Thyroid gland (tissue), 4 donors: ENCODE results near the gene EPHB4. TPM values are rescaled to one million over a fixed set of nuclear protein-coding genes. Genes with fewer than 3 reads are reported as not detected.

Experiments used
- DNase-seq, 2 donors: peaks; one replicate each; pipeline ENCODE4 v3.0.0-alpha.2; 2019
- H3K27ac ChIP-seq, 3 donors: fragments of 200-600 bp; sonication (generic); 1 replicate in 2 of 3; 2 replicates in 1 of 3; pipeline ENCODE4 v1.5.1; 2016 to 2019; ENCODE audit warnings: mild to moderate bottlenecking in 1 of 3, moderate library complexity in 1 of 3
- H3K27me3 ChIP-seq: fragments of 200-600 bp; sonication (generic); one replicate; pipeline ENCODE4 v1.5.1; 2019
- H3K36me3 ChIP-seq, 2 donors: fragments of 200-600 bp; sonication (generic); one replicate each; pipeline ENCODE4 v1.5.1; 2016 to 2019
- H3K4me1 ChIP-seq, 2 donors: fragments of 200-600 bp; sonication (generic); one replicate each; pipeline ENCODE4 v1.5.1; 2017 to 2019
- H3K4me3 ChIP-seq, 3 donors: fragments of 200-600 bp; sonication (generic); replicated peaks in 1 of 3; 1 replicate in 2 of 3; 2 replicates in 1 of 3; pipeline ENCODE4 v1.5.1; 2016; ENCODE audit warnings: mild to moderate bottlenecking in 1 of 3
- H3K9me3 ChIP-seq: fragments of 200-600 bp; sonication (generic); one replicate; pipeline ENCODE4 v1.5.1; 2017
- POLR2A ChIP-seq, 2 donors: fragments of 450-650 bp; IDR thresholded peaks; one replicate each; pipeline ENCODE4 v1.6.1; 2017; ENCODE audit warnings: antibody characterized with exemption in 2 of 2, mild to moderate bottlenecking in 2 of 2, moderate library complexity in 1 of 2
- WGBS, 2 donors: methylation state at CpG; one replicate each; pipeline ENCODE4 v1.1.5; 2017; 5-methylcytosine and 5-hydroxymethylcytosine counted together
- intact Hi-C: fragments of 100-400 bp; cut with DNase I; formaldehyde crosslinking; loops from one replicate; pipeline ENCODE4 v1.15.1; 2023
- total RNA-seq, 4 donors: library from RNA; depleted of rRNA; stranded (reverse); fragments of >200 nt; gene quantifications; one replicate each; pipeline ENCODE4 v1.2.3, GENCODE V29; 2016
- TF ChIP-seq, protein P1 (sequence below), 6 experiments: fragments of 200-600 bp in 3 of 6; fragments of 450-650 bp in 3 of 6; sonication (generic) in 3 of 6; IDR thresholded peaks; one replicate each; pipeline ENCODE4 v1.5.1; 2016 to 2019; ENCODE audit warnings: antibody characterized with exemption in 6 of 6, mild to moderate bottlenecking in 2 of 6, inconsistent platforms in 1 of 6, moderate library complexity in 1 of 6

Gene EPHB4
- total RNA-seq, 4 donors from 2014 or later: 27.9 to 38.0 (median 35.1) TPM

DNA sequence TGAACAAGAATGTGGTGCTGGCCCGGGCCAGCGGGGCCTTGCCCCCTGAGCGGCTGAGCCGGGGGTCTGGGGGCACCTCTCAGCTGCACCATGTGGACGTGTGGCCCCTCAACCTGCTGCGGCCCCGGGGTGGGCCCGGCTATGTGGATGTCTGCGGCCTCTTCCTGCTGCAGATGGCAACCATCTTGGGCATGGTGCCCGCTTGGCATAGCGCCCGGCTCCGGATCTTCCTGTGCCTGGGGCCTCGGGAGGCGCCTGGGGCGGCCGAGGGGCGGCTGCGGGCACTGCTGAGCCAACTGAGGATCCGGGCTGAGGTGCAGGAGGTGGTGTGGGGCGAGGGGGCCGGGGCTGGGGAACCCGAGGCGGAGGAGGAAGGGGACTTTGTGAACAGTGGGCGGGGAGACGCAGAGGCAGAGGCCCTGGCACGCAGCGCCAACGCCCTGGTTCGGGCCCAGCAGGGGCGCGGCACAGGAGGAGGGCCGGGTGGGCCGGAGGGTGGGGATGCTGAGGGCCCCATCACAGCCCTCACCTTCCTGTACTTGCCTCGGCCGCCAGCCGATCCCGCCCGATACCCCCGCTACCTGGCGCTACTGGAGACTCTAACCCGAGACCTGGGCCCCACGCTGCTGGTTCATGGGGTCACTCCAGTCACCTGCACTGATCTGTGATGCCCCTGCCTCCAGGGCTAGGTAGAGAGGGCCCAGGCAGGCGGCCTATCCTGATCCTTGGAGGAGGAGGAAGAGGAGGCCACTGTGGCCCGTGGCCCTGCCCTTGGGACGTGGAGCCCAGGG, 38.8 kb upstream of the EPHB4 start:
- Histone ChIP-seq H3K36me3 (peaks cover 1 to 14% of the 10 kb centered on the region in 2 donors), H3K4me3 (peak overlapping the region in 1 of 3 donors; percentile 72), H3K4me1 (peaks cover 14 to 26% of the 10 kb centered on the region in 2 donors), H3K27ac (peak overlapping the region; percentile 96 to 99 (median 96)), H3K27me3 (no peaks in the 10 kb centered on the region), H3K9me3 (no peaks in the 10 kb centered on the region)
- TF ChIP-seq, protein P1, sequence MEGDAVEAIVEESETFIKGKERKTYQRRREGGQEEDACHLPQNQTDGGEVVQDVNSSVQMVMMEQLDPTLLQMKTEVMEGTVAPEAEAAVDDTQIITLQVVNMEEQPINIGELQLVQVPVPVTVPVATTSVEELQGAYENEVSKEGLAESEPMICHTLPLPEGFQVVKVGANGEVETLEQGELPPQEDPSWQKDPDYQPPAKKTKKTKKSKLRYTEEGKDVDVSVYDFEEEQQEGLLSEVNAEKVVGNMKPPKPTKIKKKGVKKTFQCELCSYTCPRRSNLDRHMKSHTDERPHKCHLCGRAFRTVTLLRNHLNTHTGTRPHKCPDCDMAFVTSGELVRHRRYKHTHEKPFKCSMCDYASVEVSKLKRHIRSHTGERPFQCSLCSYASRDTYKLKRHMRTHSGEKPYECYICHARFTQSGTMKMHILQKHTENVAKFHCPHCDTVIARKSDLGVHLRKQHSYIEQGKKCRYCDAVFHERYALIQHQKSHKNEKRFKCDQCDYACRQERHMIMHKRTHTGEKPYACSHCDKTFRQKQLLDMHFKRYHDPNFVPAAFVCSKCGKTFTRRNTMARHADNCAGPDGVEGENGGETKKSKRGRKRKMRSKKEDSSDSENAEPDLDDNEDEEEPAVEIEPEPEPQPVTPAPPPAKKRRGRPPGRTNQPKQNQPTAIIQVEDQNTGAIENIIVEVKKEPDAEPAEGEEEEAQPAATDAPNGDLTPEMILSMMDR (IDR thresholded peaks at IDR 0.05): no peak
- no peak for TF ChIP-seq POLR2A (IDR thresholded peaks at IDR 0.05)
- 78 to 81% methylated on average over 23 to 36 of the region's 46 CpGs for WGBS, 2 donors
- intact Hi-C loops: no loop called here
- DNase-seq: peak; percentile 72 to 75

DNA sequence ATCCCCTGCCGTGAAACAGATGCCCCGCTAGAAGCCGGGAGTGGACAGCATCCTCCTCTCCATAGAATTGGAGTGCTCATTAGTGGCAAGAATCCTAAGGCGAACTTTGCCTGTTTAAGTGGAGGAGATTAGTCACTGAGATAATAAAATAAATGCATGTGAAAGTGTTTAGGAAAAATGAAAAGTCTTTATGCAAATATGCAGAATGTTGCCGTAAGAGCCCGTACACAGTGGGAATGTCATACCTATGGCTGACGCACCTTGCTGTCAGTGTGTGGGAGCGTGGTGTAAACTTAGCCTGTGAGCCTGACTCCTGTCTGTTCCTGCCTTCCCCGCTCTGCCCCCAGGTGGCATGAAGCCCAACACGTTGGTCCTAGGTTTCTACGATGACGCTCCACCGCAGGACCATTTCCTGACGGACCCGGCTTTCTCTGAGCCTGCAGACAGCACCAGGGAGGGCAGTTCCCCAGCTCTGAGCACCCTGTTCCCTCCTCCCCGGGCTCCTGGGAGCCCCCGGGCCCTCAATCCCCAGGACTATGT, 38.1 kb upstream of the EPHB4 start:
- DNase-seq: no peak
- Histone ChIP-seq H3K9me3 (no peaks in the 10 kb centered on the region), H3K27ac (peak overlapping the region in 2 of 3 donors; percentile 5 to 96), H3K36me3 (peaks cover 0 to 7% of the 10 kb centered on the region in 2 donors), H3K4me1 (peaks cover 14 to 26% of the 10 kb centered on the region in 2 donors), H3K27me3 (no peaks in the 10 kb centered on the region), H3K4me3 (no peak overlapping the region)
- 86 to 91% methylated on average over 10 to 16 of the region's 17 CpGs for WGBS, 2 donors
- TF ChIP-seq, protein P1 (IDR thresholded peaks at IDR 0.05): no peak
- TF ChIP-seq POLR2A (IDR thresholded peaks at IDR 0.05): no peak
- intact Hi-C loops: no loop called here

DNA sequence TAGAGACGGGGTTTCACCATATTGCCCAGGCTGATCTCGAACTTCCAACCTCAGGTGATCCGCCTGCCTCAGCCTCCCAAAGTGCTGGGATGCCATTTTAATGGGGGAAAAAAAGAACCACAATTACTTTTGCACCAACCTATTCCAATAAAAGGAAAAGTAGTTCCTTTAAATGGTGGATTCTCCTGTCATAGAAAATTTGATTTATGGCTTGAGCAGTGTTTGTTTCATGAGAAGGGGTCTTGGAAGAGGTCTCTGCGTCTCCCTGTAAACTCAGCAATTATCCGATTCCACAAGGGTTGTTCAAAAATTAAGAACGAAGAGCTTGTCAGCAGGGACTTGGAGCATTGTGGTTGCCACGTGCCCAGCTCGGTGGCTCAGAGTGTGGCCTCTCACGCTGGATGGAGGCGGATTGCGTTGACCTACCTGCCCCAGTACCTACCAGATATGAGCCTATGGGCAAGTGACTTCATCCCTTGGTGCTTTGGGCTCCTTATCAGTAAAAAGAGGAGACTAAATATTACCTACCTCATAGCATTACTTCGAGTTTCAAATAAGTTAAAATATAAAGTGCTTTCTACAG, 37.0 kb upstream of the EPHB4 start:
- intact Hi-C loops: no loop called here
- Histone ChIP-seq H3K27me3 (no peaks in the 10 kb centered on the region), H3K36me3 (peaks cover 0 to 5% of the 10 kb centered on the region in 2 donors), H3K4me1 (peaks cover 14 to 26% of the 10 kb centered on the region in 2 donors), H3K9me3 (no peaks in the 10 kb centered on the region), H3K27ac (no peak overlapping the region), H3K4me3 (no peak overlapping the region)
- TF ChIP-seq, protein P1 (IDR thresholded peaks at IDR 0.05): no peak
- no peak for TF ChIP-seq POLR2A (IDR thresholded peaks at IDR 0.05)
- no peak for DNase-seq
- WGBS, 2 donors: 90% methylated on average over 12 of the region's 12 CpGs

DNA sequence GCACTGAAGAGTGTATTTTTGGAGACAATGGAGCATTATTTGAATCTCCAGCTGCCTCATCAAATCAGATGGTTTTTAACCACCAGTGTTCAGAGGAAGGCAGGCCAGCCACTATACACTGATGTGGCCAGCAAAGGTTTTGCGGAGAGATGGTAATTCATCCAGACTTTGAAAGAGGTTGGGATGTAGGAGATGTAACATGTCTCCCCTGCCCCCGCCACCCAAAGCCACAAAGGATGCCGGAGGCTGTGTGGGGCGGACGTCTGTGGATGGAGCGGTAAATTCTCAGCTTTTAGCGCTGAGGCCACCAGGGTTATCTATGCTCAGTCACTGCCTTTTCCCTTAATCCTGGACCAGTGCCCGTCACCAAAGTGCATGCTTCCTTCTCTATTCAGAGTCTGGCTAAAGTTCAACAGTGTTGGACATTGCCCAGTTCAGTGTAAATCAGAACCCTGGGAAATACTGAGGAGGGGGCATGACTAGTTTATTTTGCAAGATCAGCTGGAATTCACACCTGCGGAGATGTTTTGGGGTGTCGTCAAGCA, 36.2 kb upstream of the EPHB4 start:
- peaks cover 11 to 19% of the 10 kb centered on the region in 2 donors for H3K4me1 ChIP-seq
- H3K9me3 ChIP-seq: no peaks in the 10 kb centered on the region
- intact Hi-C loops: no loop called here
- 69 to 73% methylated on average over 10 of the region's 10 CpGs for WGBS, 2 donors
- no peak for DNase-seq
- H3K4me3 ChIP-seq: no peak overlapping the region
- H3K27me3 ChIP-seq: no peaks in the 10 kb centered on the region
- H3K27ac ChIP-seq: no peak overlapping the region
- TF ChIP-seq, protein P1 (IDR thresholded peaks at IDR 0.05): no peak
- TF ChIP-seq POLR2A (IDR thresholded peaks at IDR 0.05): no peak
- H3K36me3 ChIP-seq: peaks cover 0 to 5% of the 10 kb centered on the region in 2 donors
